Thyroid gland (tissue), 4 donors: ENCODE measurements around the gene OVAAL.

ENCODE experiments used
- CTCF ChIP-seq, 6 experiments: fragments of 200-600 bp in 3 of 6; fragments of 450-650 bp in 3 of 6; sonication (generic) in 3 of 6; IDR thresholded peaks; one replicate each; pipeline ENCODE4 v1.5.1; 2016 to 2019; ENCODE audit warnings: antibody characterized with exemption in 6 of 6, mild to moderate bottlenecking in 2 of 6, inconsistent platforms in 1 of 6, moderate library complexity in 1 of 6
- POLR2A ChIP-seq, 2 donors: fragments of 450-650 bp; IDR thresholded peaks; one replicate each; pipeline ENCODE4 v1.6.1; 2017; ENCODE audit warnings: antibody characterized with exemption in 2 of 2, mild to moderate bottlenecking in 2 of 2, moderate library complexity in 1 of 2

DNA sequence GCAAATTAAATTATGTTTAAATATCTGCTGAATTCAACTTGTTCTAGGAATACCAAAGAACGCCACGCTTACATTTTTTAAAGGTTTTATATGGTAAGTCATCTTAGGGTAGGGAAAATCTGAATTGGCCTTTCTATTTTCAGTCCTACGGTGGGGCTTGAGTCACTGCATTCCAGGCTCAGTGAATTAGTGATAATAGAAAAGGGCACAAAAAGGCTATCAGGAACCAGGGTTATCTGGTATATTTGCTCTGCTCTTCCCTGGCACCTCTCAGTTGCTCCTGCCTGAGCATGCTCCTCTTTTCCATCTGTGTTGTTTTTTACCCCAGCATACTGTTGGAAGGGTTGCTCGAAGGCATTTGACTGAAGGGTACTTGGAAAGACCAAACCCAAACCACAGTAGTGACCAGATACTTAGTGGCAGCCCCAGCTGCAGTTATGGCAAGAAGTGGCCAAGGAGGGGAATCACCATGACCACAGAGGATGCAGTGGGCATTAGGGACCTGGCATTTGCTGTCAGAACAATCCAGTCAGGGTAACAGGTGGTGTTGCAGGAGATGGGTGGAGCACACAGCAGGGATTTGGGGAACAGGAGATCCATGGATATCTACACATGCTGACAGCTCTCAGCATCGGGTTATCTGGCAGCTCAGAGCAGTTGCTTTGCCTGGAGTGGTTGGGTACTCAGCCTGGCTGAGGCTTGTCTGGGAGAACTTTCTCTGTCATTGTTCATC lies 2.3 kb downstream of the OVAAL start:
- TF ChIP-seq CTCF (IDR thresholded peaks at IDR 0.05) (no peak), POLR2A (IDR thresholded peaks at IDR 0.05) (no peak)
